ENCODE measurements around the gene RPS2.
A peak's percentile ranks its signal among the peaks of the same experiment; 100 is the strongest.
"Not testable (repeated sequence)": the region's sequence is repeated elsewhere in the genome, so short reads cannot be mapped to it uniquely, and the experiment has no call there.

The RPS2 gene

GRCh38 chr16:1962161-1963153 is 2.2 kb downstream of the RPS2 start:
- not testable (repeated sequence) for DNase-seq

- peak in 1 of 2 experiments; percentile 39 for DNase-seq
Measured at GRCh38 chr16:1961651-1962067, 3.0 kb downstream of the RPS2 start.

- DNase-seq = peak; percentile 26 to 39
Measured at GRCh38 chr16:1960665-1961630, 3.7 kb downstream of the RPS2 start.

GRCh38 chr16:1959269-1960039 is 5.2 kb downstream of the RPS2 start, which contains the start of gene NDUFB10:
TSS of gene NDUFB10 (plus strand) at chr16:1959538. CDS start at chr16:1959625, 87 bp downstream.
- peak; percentile 30 to 55 for DNase-seq

GRCh38 chr16:1958715-1959268 is 5.8 kb downstream of the RPS2 start:
- DNase-seq = no peak

DNA sequence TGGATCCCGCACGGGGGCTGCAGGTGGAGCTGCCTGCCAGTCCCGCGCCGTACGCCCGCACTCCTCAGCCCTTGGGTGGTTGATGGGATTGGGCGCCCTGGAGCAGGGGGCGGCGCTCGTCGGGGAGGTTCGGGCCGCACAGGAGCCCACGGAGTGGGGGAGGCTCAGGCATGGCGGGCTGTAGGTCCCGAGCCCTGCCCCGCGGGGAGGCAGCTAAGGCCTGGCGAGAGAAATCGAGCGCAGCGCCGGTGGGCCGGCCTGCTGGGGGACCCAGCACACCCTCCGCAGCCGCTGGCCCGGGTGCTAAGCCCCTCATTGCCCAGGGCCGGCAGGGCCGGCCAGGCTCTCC is 6.5 kb downstream of the RPS2 start:
- DNase-seq = not testable (repeated sequence)

GRCh38 chr16:1957434-1958142 is 7.0 kb downstream of the RPS2 start:
- DNase-seq = not testable (repeated sequence)

DNA sequence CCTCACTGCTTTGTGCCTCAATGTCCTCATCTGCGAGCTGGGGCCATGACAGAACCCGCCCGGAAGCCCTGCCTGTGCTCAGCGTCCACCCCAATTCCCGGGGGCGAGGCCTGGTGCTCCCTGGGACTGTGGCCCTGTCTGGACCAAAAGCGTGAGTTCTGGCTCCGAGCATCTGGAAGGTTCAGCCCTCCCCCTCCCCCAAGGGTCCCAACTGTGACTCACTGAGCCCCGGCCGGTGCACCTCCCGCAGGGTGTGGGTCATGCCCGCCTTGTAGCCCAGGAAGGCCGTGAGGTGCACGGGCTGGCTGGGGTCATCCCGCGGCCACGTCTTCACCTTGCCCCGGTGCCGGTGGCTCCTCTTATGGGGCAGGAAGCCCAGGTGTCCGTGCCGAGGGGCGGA is 10.9 kb downstream of the RPS2 start:
- no peak for DNase-seq

GRCh38 chr16:1950559-1950958 is 14.1 kb downstream of the RPS2 start:
- no peak for DNase-seq

DNA sequence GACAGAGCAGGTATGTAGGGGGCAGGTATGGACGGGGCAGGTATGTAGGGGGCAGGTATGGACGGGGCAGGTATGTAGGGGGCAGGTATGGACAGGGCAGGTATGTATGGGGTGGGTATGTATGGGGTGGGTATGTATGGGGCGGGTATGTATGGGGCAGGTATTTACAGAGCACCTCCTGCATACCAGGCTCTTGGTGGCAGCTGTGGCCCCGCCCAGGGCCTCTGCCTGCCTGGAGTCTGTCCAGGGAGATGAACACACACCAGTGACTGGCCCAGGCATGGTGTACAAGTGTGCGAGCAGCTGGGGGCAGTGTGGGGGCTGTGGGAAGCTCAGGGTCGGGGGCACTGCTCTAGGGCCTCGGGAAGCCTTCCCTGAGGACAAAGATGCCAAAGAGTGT is 14.6 kb downstream of the RPS2 start:
- DNase-seq = no peak

- no peak for DNase-seq
Measured at GRCh38 chr16:1949507-1949906, 15.1 kb downstream of the RPS2 start.

GRCh38 chr16:1947369-1947670 is 17.3 kb downstream of the RPS2 start:
- no peak for DNase-seq

DNA sequence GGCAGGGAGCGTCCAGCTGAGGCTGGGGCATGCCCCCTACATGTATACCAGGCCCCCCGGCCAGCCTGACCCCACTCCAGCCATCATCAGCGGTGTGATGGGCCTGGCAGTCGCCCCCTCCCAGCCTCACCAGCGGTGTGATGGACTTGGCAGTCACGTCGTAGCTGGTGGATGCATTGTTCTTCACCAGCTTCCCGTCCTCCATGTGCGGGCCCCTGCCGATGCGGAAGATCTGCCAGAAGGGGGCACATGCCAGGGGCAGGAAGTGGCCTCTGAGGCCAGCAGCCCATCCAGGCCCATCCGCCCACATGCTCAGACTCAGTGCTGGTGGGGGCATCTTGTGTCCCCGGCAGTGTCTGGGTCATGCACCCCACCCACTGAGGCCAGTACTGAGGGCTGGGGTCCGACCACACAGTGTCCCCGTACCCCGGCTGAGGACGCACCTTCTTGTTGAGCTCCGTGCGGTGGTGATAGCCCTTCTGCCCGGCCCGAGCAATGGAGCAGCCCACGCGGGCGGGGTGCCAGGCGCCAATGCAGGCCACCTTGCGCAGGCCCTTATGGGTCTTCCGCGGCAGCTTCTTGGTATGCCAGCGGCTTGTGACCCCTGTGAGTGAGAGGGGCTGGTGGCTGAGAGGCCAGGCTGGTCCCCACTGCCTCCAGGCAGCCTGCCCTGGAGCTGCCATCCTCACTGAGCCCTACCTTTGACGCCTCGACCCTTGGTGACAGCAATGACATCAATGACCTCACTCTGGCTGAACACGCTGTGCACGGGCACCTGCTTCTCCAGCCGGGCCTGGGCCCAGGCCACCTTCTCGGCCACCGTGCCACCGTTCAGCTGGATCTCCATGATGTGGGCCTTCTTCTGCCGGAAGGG is 17.9 kb downstream of the RPS2 start:
- no peak for DNase-seq

DNA sequence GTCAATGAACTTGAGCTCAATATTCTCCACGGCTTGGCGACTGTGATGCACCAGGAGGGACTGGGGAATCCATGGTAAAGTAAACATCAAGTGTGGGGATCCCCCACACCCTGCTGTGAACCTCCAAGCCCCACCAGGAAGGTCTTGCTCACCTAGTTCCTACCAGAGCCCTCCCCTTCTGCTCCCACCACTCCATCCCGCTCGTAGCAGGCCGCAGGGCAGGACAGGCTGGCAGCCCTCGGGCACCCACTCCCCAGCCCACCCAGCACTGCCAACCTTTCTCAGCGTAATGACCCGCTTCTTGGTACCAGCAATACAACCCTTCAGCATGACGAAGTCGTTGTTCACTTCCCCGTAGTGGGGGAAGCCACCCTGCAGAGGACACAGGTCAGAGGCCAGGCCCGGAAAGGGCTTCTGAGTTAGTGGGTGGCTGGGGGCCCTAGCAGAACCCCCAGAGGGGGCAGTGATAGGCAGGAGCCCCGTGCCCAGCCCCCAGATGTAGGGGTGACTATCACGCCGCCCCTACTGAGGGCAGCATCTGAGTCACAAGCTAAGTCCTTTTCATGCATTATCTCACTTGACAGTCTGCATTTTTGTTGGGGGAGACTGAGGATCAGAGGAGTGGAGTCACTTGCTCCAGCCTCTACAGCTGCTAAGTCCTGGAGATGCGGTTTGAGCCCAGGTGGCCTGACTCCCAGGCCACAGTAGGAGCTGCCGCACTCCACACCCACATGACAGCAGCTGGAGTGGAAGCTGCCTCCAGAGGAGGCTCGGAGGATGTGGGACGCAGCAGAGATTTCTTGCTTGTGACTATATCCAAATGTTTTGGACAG is 18.9 kb downstream of the RPS2 start:
- DNase-seq = no peak

DNA sequence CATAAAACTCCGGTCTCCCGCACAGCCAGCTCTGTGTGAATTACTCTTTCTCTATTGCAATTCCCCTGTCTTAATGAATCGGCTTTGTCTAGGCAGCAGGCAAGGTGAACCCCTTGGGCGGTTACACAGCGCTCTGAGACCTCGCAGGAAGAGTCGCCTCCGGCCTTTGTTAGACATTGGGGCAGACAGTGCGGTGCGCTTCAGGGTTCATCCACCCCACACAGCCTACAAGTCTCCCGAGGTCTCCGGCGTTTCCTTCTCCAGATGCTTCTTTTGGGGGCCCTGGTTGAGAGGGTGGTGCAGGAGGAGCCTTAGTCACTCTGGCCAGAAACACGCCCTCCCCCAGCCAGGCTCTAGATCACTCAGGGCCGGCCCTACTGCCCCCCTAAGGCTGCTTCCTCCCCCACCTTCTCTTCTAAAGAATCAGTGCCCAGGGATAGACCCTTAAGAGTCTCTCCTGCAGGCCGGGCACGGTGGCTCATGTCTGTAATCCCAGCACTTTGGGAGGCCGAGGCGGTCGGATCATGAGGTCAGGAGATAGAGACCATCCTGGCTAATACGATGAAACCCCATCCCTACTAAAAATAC is 19.9 kb downstream of the RPS2 start:
- no peak for DNase-seq

GRCh38 chr16:1942810-1943726 is 21.6 kb downstream of the RPS2 start, which contains the start of gene MSRB1:
TSS of gene MSRB1 (minus strand) at chr16:1943199. CDS start at chr16:1943156, 43 bp downstream.
- peak; percentile 88 to 90 for DNase-seq

DNA sequence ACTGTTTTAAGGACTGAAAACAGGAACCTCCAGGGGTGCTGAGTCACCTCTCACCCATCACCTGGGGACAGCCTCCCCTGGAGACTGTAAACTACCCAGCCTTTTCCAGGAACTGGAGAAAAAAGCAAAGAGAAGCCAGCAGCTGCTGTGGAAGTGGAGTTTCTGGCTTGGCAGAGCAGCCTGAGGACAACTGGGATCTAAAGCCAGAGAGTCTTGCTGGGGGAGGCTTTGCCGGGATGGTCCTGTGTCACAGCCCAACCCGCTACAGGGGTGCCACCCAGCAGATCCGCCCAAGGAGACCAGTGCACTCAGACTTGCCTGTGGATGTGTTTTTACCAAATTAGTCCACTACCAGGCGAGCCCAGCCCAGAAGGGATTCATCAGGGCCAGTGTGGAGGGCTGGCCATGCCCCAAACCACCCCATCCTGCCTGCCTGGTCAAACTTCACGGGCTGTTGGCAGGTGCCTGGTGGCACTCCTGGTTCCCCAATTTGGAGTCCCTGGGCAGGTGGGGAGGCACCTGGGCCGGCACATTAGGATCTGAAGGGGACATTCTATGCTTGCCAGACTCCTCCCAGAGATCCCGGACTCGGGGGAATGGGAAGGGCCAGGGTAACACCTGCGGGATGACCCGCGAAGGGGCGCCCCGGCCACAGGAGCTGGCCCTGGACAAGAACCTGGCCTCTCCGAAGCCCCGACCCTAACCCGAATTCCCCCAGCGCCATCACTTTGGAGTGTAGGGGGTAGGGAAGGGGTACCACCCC is 22.4 kb downstream of the RPS2 start:
- DNase-seq = no peak
